ENCODE results near the gene CCDC102B.
A peak's percentile ranks its signal among the peaks of the same experiment; 100 is the strongest.
"Not testable (repeated sequence)": the region's sequence is repeated elsewhere in the genome, so short reads cannot be mapped to it uniquely, and the experiment has no call there.

CCDC102B gene

GRCh38 chr18:69002233-69002632 lies 204.4 kb downstream of the CCDC102B start:
- TF ChIP-seq CTCF (conservative IDR thresholded peaks at IDR 0.05; ENCODE audit: low read length): peak; percentile 41; the same call in 1 of the 2 replicates
- peak; percentile 1 for DNase-seq (ENCODE audit: low read depth)
- H3K4me3 ChIP-seq (ENCODE audit: low read length): no peak overlapping the region

- H3K4me3 ChIP-seq (ENCODE audit: low read length); DNase-seq (ENCODE audit: low read depth): not testable (repeated sequence)
Observed at GRCh38 chr18:69006212-69006611, 208.3 kb downstream of the CCDC102B start.

GRCh38 chr18:69008538-69008937 lies 210.7 kb downstream of the CCDC102B start:
- no peak overlapping the region for H3K4me3 ChIP-seq (ENCODE audit: low read length)
- no peak for DNase-seq (ENCODE audit: low read depth)
- TF ChIP-seq CTCF (conservative IDR thresholded peaks at IDR 0.05; ENCODE audit: low read length): no peak

- no peak for TF ChIP-seq CTCF (conservative IDR thresholded peaks at IDR 0.05; ENCODE audit: low read length)
- no peak for DNase-seq (ENCODE audit: low read depth)
- H3K4me3 ChIP-seq (ENCODE audit: low read length): no peak overlapping the region
Observed at GRCh38 chr18:69021211-69021805, 223.4 kb downstream of the CCDC102B start.

- TF ChIP-seq CTCF (conservative IDR thresholded peaks at IDR 0.05; ENCODE audit: low read length): no peak
- DNase-seq (ENCODE audit: low read depth): no peak
- no peak overlapping the region for H3K4me3 ChIP-seq (ENCODE audit: low read length)
Observed at GRCh38 chr18:69022426-69022825, 224.5 kb downstream of the CCDC102B start.

GRCh38 chr18:69031571-69031970 lies 233.7 kb downstream of the CCDC102B start:
- no peak for DNase-seq (ENCODE audit: low read depth)
- H3K4me3 ChIP-seq (ENCODE audit: low read length): no peak overlapping the region
- no peak for TF ChIP-seq CTCF (conservative IDR thresholded peaks at IDR 0.05; ENCODE audit: low read length)

GRCh38 chr18:69032009-69032408 lies 234.1 kb downstream of the CCDC102B start:
- H3K4me3 ChIP-seq (ENCODE audit: low read length): no peak overlapping the region

More at GRCh38 chr18:69032009-69032408, 234.1 kb downstream of the CCDC102B start:
- DNase-seq (ENCODE audit: low read depth): no peak
- no peak for TF ChIP-seq CTCF (conservative IDR thresholded peaks at IDR 0.05; ENCODE audit: low read length)
